GM18867 (cell line): Measurements from ENCODE around the gene LHPP.
"Not testable (repeated sequence)": the region's sequence is repeated elsewhere in the genome, so short reads cannot be mapped to it uniquely, and the experiment has no call there.

Experiments
- ATAC-seq: cut with Tn5 transposase; IDR thresholded peaks from one replicate; pipeline ENCODE4 v1.9.1; 2021; ENCODE audit warnings: mild to moderate bottlenecking, moderate library complexity; ENCODE audit not compliant: unreplicated experiment

Gene LHPP

GRCh38 chr10:124461642-124462347, at the start of gene LHPP:
LHPP (plus strand) TSS chr10:124461823; CDS start chr10:124461863, 40 bp downstream.
- peak; percentile 95 for ATAC-seq

GRCh38 chr10:124414076-124414475, 47.5 kb upstream of the LHPP start:
- no peak for ATAC-seq

- no peak for ATAC-seq
These were observed 46.4 kb upstream of the LHPP start for GRCh38 chr10:124415210-124415609.

- ATAC-seq = no peak
These were observed 44.9 kb upstream of the LHPP start for GRCh38 chr10:124416733-124417132.

GRCh38 chr10:124417895-124418725, 43.5 kb upstream of the LHPP start:
- ATAC-seq = peak; percentile 28

- peak; percentile 95 for ATAC-seq
These were observed 42.7 kb upstream of the LHPP start, which contains the start of gene OAT for GRCh38 chr10:124418726-124419501. OAT (minus strand) TSS chr10:124418923; CDS start chr10:124412171, 6,752 bp downstream.

- no peak for ATAC-seq
These were observed 42.0 kb upstream of the LHPP start for GRCh38 chr10:124419635-124420034.

- no peak for ATAC-seq
These were observed 41.4 kb upstream of the LHPP start for GRCh38 chr10:124420254-124420653.

- no peak for ATAC-seq
These were observed 38.9 kb upstream of the LHPP start for GRCh38 chr10:124422742-124423141.

- ATAC-seq = no peak
These were observed 37.8 kb upstream of the LHPP start for GRCh38 chr10:124423813-124424212.

- no peak for ATAC-seq
These were observed 36.2 kb upstream of the LHPP start for GRCh38 chr10:124425227-124425962.

- no peak for ATAC-seq
These were observed 33.3 kb upstream of the LHPP start for GRCh38 chr10:124428207-124428777.

GRCh38 chr10:124429576-124429975, 32.0 kb upstream of the LHPP start:
- ATAC-seq = no peak

GRCh38 chr10:124430077-124430476, 31.5 kb upstream of the LHPP start:
- no peak for ATAC-seq

GRCh38 chr10:124433461-124433860, 28.2 kb upstream of the LHPP start:
- ATAC-seq = no peak

GRCh38 chr10:124435683-124436082, 25.9 kb upstream of the LHPP start:
- ATAC-seq = not testable (repeated sequence)

- peak; percentile 78 for ATAC-seq
These were observed 25.4 kb upstream of the LHPP start for GRCh38 chr10:124436191-124436638.

- not testable (repeated sequence) for ATAC-seq
These were observed 19.9 kb upstream of the LHPP start for GRCh38 chr10:124441694-124442093.

GRCh38 chr10:124446830-124447750, 14.5 kb upstream of the LHPP start:
- ATAC-seq = no peak
